GM21390 (cell line): ENCODE measurements around the gene SMLR1.

Experiments
- ATAC-seq: cut with Tn5 transposase; IDR thresholded peaks from one replicate; pipeline ENCODE4 v1.9.1; 2021; ENCODE audit not compliant: unreplicated experiment

SMLR1 gene

DNA sequence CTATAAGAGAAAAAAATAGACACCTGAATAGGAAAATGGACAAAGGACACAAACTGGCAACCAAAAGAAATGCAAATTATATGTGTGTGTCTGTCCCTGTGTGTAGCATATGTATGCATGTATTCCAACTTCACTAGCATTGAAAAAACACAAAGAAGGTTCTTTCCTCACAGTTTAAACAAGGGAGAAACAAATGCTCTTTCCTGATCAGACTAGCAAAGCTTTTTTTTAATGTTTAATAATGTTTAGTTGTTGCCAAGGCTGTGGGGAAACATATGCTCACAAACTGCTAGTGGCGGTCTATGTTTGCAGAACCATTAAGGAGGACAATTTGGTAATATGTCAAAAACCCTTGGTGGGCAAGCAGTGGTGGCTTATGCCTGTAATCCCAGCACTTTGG is 22.4 kb downstream of the SMLR1 start:
- ATAC-seq, result no peak

DNA sequence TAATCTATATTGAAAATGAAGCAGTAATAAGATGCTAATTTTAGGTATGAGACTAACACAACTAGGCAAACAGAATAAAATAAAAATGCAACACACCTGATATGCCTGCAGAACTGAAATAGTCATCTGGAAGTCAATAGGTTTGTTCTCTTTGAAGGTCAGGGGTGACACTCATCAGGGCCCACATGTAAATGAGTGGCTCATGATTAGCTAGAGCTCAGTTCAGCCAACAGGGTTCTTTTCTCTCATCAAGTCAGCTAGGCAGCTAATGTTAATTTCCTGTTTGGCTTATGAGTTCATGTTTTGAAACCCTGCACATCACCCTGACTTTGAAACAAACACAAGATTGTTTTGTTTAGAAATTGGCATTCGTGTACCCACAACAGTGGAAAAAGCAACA is 23.8 kb downstream of the SMLR1 start:
- no peak for ATAC-seq

- no peak for ATAC-seq
Observed at GRCh38 chr6:130852844-130853554, 25.8 kb downstream of the SMLR1 start.

DNA sequence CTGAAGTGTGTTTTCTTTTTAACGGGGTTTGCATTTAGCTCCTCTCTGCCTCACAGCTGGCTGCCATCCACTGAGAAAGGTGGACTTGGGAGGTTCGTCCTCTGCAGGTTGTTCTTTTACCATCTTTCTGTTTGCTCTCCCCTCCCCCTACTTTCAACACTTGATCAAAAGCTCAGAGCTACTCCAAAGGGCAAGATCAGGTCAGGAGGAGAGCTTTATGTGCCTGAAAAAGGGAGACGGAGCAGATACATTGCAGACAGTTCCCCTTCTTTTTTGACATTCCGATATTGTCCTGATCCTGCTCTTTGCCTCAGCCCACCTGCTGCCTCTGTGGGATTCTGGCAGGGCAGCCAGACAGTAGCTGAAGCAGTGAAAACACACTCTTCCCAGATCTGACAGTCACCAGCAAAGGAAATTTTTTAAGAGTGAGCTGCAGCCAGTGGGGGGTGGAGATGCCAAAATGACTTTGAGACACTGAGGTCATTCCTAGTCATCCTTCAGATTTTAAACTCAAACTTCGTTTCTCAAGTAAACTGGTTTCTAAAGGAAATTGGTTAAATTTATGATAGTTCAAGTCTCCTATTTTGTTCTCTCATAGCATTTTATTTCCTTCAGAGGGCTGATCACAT is 26.5 kb downstream of the SMLR1 start:
- no peak for ATAC-seq

DNA sequence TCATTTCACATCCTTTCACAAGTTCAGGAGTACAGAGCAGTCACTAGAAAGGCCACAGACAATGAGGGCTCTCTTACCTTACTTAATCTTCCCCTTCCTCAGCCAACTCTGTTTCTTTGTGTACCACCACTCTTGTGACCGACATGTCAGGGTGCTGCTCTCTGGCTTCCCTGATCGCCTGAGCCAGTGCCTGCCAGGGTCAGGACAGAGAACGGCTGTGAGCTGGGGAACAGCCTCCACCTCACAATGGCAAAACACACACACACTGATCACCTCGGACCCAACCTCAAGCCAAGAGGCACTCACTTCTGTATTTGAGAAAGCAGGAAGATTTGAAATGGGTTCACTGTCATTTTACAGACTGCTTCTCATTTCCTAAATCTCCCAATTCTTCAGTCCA is 30.8 kb downstream of the SMLR1 start:
- ATAC-seq, result no peak

GRCh38 chr6:130858498-130859160 is 31.4 kb downstream of the SMLR1 start:
- no peak for ATAC-seq

GRCh38 chr6:130859161-130859867 is 32.1 kb downstream of the SMLR1 start:
- ATAC-seq, result no peak

DNA sequence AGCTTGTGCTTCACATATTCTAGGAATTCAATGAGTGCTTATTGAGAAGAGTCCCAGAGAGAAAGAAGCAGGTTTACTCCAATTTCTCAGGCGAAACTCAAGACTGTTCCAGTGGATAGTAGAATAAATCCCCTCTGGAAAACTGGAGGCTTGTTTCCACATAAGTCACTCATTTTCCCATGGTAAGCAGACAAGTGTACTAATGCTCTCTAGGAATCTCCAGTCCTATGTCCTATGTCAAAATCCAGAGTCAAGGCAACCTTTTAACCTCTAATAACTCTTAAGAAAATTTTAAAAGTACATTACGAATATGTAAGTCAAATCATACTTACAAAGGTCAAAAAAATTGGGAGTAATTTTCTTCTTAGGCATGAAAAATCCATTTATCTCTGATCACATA is 35.2 kb downstream of the SMLR1 start:
- ATAC-seq, result no peak

DNA sequence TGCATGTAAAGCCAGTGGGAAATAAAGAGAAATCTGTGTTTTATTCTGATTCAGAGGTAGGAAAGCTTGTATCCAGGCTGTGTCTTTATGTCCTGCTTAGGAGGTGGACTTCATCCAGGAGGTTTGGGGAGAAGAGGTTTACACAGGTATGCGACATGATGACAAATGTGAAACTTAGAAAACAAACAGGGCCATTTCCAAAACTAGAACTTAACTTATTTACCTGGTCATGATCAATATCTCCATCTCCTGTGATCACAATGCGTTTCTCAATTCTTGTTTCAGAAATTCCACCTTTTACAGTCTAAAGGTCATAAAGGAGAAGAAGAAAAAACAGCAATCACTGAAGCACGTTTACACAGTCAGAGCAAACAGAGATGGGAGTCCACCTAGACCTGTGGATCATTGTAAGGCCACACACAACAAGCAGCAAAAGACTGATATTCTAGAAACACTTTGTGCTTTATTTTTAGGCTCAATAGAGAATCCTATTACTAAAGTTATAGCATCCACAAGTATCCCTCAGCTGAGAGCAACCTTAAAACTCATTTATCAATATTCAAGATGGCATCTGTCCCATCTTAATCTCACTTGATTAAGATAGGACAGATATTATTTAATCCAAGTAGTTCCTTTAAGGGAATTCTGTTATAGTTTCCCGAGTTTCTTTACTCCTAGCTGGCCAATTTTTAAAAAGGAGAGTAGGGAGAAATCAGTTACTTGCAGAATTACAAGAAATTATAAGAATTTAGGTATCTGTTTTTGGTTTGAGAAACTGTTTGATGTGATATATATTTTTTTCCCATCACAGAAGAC is 36.4 kb downstream of the SMLR1 start:
- ATAC-seq, result no peak

GRCh38 chr6:130864344-130864743 is 37.1 kb downstream of the SMLR1 start:
- ATAC-seq, result no peak

DNA sequence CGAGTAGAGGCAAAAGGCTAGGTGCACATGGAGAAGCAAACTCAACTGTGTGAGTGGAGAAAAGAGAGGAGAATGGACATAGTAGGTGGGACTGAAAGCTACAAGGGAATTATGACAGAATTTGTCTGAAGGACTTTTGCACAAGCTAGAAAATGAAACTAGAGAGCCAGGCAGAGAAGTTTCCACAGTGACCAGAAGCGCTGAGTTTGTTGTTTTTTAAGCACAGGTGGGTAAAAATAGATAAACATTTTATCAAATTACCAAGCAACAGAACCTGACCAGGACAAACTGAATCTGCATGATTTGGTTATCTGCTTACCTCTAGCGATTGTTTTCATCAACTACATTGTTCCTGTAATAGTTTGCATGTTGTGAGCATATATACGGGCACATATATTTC is 38.6 kb downstream of the SMLR1 start:
- no peak for ATAC-seq

GRCh38 chr6:130869681-130870080 is 42.5 kb downstream of the SMLR1 start:
- no peak for ATAC-seq

DNA sequence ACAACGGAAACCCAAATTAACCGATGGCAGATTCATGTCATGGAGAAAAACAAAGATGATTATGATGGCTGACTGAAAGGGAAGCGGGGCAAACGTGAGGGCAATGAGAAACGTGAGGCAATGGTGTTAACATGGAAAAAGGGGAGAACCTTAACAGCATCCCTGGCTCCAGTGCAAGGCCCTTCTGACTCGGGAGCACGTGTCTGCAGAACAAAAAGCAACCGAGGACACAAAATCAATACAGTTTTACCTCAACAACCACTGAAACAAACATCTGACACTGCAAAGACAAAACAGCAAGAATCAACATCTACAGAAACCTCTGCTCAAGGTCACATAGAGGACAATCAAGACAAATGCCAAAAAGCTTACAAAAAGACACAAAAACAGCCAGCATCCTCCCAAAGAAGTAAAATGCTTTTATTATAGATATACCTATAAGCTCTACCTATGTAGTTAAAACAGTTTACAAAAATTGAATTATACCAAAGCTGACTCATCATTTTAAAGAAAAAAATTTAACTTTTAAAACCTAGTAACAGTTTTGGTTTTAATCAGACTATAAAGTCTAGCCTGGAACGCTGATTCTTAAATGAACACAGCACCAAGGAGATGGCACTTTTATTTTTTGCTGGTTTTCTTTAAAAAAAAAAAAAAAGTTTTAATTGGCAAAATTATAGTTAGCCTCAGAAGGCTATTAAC is 43.1 kb downstream of the SMLR1 start:
- ATAC-seq, result no peak

- peak; percentile 80 for ATAC-seq
Observed at GRCh38 chr6:130872250-130873095, 45.3 kb downstream of the SMLR1 start.

DNA sequence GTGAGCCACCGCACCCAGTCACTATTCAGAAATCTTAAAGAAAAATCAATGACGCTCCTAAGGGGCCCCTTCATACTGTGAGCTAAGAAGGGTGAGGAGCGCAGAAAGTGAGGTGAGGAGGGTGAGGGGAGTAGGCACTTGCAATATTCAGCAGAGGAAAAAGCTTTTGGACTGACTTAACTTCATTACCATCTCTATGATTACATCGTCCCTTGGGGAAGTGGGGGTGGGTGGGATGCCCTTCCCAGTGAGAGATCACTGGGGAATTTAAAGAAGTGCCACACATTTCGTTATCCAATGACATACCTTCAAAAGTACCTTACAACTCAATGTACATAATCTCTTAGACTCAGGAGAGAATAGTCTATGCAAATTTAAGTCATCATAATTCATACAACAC is 46.5 kb downstream of the SMLR1 start:
- no peak for ATAC-seq

DNA sequence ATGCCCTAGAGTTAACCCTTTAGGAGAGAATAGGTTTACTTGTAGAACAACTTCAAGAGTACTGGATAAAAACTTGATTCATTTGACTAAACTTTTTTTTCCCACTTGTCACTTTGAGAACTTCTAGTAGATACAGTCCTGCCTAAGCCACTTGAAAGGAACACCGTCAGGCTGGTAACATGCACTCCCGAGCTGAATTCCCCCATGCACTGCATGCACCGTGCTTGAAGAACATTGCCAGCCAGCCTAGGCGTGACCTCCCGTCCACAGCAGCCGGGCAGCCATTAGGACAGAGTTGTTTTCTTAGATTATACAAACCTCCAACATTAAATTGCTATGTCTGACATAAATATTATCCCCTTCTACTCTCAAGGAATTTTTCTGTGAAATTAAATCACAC is 52.6 kb downstream of the SMLR1 start:
- no peak for ATAC-seq

DNA sequence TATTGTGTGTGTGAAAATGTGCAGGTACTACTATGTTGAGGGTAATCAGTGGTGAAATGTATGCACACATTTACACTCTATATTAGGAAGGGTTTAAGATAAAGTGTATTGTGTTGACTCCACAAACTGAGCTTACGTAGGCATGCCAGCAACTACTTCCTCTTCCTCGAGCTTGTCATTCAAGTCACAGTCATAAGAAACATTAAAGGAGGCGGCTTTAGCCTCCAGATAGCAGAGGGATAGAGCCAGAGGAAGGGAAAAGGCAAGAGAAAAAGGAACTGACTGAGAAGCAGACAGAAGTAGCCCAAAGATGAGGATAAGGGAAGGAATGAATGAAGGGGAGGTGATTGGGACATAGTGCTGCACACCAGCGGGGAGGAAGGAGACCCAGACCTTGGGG is 55.2 kb downstream of the SMLR1 start:
- ATAC-seq, result no peak

DNA sequence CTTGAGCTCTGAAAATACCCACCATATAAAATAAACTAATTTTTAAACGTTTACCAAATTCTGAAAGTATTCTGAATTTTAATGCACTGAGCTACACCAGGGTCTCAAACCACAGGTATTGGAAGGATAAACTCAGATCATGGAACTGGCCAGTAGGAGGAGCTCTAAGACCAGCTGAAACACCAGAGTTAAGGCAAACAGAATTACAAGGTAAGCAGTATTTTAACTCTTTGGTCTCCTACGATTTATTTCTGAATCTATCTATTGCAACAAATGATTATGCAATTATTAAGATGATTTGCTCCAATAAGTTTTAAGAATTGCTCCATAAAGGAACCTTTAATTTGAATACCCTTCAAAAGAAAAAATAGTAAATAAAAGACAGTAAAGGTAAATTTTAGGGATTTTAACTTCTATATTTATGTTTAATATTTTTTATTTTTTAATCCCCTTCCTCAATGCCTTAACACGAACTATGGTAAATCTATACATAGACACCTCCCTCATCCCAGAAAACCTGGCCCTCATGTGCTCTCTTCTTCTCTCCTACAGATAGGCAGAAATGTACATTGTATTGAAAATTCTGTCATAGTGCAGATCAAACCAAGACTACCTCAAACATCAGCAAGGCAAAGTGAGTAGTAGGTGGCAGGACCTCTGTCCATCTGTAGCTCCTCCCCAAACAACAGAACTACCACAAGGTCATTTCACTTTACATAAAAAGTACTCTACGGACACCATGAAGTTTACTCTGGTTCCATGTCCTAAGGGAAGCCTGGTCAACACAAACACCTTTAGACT is 58.4 kb downstream of the SMLR1 start:
- peak; percentile 91 for ATAC-seq
